SH-SY5Y (cell line): Measurements from ENCODE around the gene APBA1.

ENCODE experiments used
- GATA2 ChIP-seq: IDR thresholded peaks from 2 replicates; pipeline ENCODE4 v1.6.1; 2011; ENCODE audit warnings: mild to moderate bottlenecking, low read depth, low read length
- GATA3 ChIP-seq: IDR thresholded peaks from 2 replicates; pipeline ENCODE4 v1.6.1; 2011; ENCODE audit warnings: low read depth, mild to moderate bottlenecking, low read length, moderate library complexity

APBA1 gene

GRCh38 chr9:69494763-69495162, 177.4 kb downstream of the APBA1 start:
- TF ChIP-seq GATA2 (no peak), GATA3 (no peak)

GRCh38 chr9:69494208-69494607, 178.0 kb downstream of the APBA1 start:
- TF ChIP-seq GATA2 (no peak), GATA3 (no peak)

- TF ChIP-seq GATA3 (no peak), GATA2 (no peak)
These were observed 185.7 kb downstream of the APBA1 start for GRCh38 chr9:69486498-69486897.

GRCh38 chr9:69485466-69485865, 186.7 kb downstream of the APBA1 start:
- TF ChIP-seq GATA2 (no peak), GATA3 (no peak)

- TF ChIP-seq GATA3, result no peak
- TF ChIP-seq GATA2, result no peak
These were observed 188.2 kb downstream of the APBA1 start for GRCh38 chr9:69483886-69484422.

GRCh38 chr9:69476797-69477196, 195.4 kb downstream of the APBA1 start:
- TF ChIP-seq GATA2 (no peak), GATA3 (no peak)

- no peak for TF ChIP-seq GATA3
- no peak for TF ChIP-seq GATA2
These were observed 196.2 kb downstream of the APBA1 start for GRCh38 chr9:69476016-69476415.

- TF ChIP-seq GATA3, result no peak
- no peak for TF ChIP-seq GATA2
These were observed 197.3 kb downstream of the APBA1 start for GRCh38 chr9:69474821-69475220.

- peak; percentile 28; the same call in 1 of the 2 replicates for TF ChIP-seq GATA2
- no peak for TF ChIP-seq GATA3
These were observed 200.0 kb downstream of the APBA1 start for GRCh38 chr9:69472101-69472620.

GRCh38 chr9:69471433-69471832, 200.7 kb downstream of the APBA1 start:
- no peak for TF ChIP-seq GATA3
- TF ChIP-seq GATA2, result no peak

- TF ChIP-seq GATA3 (no peak), GATA2 (no peak)
These were observed 201.8 kb downstream of the APBA1 start for GRCh38 chr9:69470186-69470977.

- no peak for TF ChIP-seq GATA3
- TF ChIP-seq GATA2, result no peak
These were observed 203.0 kb downstream of the APBA1 start for GRCh38 chr9:69469136-69469535.

GRCh38 chr9:69468380-69468779, 203.8 kb downstream of the APBA1 start:
- TF ChIP-seq GATA3, result no peak
- no peak for TF ChIP-seq GATA2

GRCh38 chr9:69466151-69466550, 206.0 kb downstream of the APBA1 start:
- no peak for TF ChIP-seq GATA3
- no peak for TF ChIP-seq GATA2

GRCh38 chr9:69465473-69465872, 206.7 kb downstream of the APBA1 start:
- TF ChIP-seq GATA3 (no peak), GATA2 (no peak)
